NB4 (cell line): Measurements from ENCODE around the gene ASAP2.

ENCODE experiments used
- CTCF ChIP-seq: IDR thresholded peaks from one replicate; pipeline ENCODE4 v1.5.1; 2012; ENCODE audit warnings: low read depth, low read length
- POLR2A ChIP-seq: IDR thresholded peaks from 2 replicates; pipeline ENCODE4 v1.6.1; 2011; ENCODE audit warnings: mild to moderate bottlenecking; ENCODE audit not compliant: insufficient read length; ENCODE audit errors: extremely low read depth

GRCh38 chr2:9370746-9371145 lies 164.1 kb downstream of the ASAP2 start:
- TF ChIP-seq CTCF (no peak), POLR2A (no peak)
